ENCODE data around the gene ANGPTL2.
"Not testable (repeated sequence)": the region's sequence is repeated elsewhere in the genome, so short reads cannot be mapped to it uniquely, and the experiment has no call there.

Gene ANGPTL2

DNA sequence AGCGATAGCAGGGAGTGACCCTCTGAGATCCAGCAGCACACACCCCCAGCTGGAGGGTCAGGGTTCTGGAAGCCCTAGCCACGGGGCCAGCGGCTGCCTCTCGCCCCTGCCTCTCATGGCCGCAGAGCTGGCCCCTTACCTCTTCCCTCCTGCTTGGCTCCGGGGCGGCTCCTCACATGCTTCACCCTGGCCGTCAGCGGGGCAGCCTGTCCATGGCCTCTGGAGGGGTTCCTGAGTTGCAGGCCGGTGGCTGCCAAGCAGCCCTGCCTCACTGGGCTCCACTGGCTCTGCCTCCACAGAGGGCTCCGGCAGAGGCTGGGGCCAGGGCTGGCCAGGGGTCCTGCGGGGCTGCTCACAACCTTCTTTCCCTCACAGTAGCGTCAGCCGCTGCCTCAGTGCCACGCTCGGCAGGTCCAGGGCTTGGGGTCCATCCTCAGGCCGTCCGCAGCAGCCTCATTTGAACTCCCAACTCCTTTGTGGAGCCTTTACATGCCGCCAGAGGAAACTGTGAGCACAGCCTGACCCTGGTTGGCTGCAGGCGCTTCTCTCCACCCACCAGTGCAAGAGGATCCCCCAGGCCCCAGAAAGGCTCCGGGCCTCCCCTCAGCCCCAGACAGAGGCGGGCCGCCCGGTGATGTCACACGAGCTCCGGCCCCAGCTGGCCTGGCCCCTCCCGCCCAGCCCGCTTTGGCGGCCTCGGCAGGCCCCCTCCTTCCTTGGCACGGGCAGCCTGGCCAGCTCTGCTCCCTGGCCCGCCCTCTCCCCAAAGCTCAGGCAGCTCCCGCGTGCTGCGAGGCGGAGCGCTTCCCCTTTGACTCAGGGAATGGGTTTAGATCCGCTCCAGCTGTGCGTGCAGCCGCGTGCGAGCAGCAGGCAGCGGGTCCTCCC lies at the start of gene ANGPTL2:
ANGPTL2 (minus strand) TSS at position 460 of the 888 bp plus-strand sequence. CDS start 13,904 bp downstream, outside the sequence.
- peak; percentile 43 for DNase-seq

DNA sequence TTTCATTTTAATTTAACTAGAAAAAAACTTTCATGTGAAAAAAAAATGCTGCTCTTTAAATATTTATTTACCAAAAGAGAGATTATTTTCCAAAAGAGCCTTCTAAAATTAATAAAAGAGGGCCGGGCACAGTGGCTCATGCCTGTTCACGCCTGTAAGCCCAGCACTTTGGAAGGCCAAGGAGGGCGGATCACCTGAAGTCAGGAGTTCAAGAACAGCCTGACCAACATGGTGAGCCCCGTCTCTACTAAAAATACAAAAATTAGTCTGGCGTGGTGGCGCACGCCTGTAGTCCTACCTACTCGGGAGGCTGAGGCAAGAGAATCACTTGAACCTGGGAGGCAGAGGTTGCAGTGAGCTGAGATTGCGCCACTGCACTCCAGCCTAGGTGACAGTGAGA lies 48.9 kb upstream of the ANGPTL2 start:
- not testable (repeated sequence) for DNase-seq

DNA sequence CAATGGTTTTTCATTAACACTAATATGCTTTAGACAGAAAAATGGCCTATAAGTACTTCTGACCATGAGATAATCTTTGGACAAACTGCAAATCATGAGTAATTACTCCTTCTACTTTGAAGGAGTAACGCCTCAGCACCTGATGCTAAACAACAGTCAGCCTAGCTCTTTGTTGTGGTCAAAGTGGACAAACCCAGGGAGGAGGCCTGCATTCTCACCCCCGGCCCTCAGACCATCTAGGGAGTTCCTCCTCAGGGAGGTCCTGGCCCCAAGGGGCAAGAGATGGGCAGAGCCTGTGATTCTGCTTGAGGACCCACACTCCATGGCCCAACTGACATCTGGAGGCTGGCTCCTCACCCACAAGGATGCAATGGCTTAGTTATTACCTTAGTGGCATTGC lies 48.2 kb upstream of the ANGPTL2 start:
- DNase-seq = no peak

GRCh38 chr9:127170103-127170502 lies 47.7 kb upstream of the ANGPTL2 start:
- DNase-seq = no peak

DNA sequence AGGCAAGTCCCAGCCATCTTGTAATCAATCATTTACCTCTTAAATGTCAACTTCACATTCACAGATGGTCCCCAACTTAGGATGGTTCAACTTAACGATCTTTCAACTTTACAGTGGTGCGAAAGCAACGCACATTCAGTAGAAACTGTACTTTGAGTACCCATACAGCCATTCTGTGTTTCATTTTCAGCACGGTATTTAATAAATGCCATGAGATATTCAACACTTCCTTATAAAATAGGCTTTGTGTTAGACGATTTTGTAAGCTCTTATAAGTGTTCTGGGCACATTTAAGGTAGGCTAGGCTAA lies 47.1 kb upstream of the ANGPTL2 start:
- no peak for DNase-seq

GRCh38 chr9:127168756-127169574 lies 46.5 kb upstream of the ANGPTL2 start:
- no peak for DNase-seq

DNA sequence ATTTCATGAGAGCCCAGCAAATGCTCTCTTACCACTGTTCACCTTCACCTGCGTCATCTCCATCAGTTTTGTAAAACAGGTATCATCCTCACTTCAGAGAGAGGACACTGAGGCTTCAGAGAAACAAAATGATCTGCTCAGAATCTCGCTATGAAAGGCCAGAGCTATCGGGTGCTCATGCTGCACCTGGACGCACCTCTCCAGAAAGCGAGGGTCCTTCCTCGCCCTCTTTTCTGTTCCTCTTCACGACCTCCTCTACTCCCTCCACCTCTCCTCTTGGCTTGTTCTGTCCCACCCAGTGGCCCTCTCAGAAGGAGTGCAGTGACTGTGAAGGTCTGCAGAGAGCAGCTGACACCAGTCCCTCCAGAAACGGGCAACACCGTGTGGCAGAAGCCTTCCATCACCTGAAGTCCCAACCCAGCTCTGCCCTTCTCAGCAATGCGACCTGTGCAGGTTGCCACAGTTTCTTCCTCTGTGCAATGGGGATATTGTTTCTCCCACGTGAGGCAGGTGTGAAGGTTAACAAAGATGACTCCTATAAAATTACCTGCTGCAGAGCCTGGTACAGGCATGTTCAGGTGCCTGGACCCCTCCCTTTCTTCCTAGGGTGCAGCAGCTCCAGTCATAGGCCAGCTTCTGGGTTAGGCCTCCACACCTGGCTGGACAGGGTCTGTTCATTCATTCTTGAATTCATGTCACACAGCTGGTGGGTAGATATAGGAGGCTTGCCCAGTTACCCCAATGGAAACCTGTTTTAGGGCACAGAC lies 45.3 kb upstream of the ANGPTL2 start:
- DNase-seq = no peak

DNA sequence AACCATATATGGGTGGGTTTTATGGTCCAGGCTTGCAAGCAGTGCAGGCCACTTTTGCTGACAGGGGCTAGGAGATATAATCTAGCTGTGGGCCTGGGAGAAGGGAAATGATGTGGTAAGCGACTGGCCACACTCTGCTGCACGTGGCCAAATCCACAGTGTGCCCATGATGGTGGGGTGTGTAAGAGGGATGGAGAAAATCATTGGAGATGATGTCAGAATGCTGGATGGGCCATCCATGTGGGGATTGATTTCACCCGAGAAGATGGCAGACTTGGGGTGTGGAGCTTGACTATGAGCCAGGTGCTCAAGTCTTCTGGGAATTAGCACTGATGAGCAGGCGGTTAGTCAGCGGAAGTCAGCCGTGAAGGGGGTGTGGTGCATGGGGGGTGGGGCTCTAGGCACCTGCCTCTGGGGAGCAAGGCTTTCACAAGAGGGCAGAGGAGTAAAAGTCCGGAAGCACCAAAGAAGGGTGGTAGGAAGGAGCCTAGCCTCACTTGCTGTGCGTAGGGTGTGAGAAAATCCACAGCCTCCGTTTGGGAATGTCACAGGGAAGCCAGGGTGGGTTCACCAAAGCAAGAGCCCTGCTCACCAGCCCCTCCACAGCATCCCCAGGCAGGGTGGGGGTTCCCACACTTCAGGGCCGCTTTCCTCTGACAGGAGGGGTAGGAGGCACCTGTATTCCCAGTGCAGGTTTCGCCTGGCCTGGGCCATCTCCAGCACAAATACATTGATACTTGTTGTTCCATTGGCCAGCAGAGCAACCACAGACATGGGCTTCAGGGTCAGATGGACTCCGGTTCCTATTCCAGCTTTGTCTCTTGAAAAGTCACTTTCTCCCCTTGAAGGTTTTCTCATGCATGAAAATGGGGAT lies 44.5 kb upstream of the ANGPTL2 start:
- no peak for DNase-seq

GRCh38 chr9:127166111-127166510 lies 43.7 kb upstream of the ANGPTL2 start:
- no peak for DNase-seq

- DNase-seq = no peak
Measured at GRCh38 chr9:127165116-127165515, 42.7 kb upstream of the ANGPTL2 start.

- DNase-seq = no peak
Measured at GRCh38 chr9:127163409-127163808, 41.0 kb upstream of the ANGPTL2 start.

DNA sequence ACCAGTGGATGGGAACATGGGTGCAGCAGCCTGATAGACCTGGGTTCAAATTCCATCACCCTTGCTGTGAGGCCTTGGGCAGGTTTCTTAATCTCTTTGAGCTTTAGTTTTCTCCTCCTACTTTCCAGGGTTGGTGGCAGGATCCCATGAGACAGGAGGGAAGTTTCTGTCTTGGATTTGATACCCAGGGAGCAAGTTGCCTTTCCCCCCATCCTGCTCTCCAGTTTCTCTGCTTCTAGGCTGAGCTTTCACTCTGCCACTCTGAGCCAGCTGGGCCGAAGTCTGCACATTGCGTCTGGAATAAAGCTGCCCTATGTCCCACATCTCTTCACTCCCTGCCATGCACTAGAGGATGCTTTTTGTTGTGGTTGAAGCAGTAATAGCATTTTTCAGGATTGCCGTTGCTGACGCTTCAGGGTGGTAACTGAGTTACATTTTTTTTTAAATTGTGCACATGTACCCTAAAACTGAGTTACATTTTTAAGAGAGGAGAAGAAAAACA lies 40.5 kb upstream of the ANGPTL2 start:
- DNase-seq = no peak

GRCh38 chr9:127162046-127162863 lies 39.8 kb upstream of the ANGPTL2 start:
- DNase-seq = no peak

DNA sequence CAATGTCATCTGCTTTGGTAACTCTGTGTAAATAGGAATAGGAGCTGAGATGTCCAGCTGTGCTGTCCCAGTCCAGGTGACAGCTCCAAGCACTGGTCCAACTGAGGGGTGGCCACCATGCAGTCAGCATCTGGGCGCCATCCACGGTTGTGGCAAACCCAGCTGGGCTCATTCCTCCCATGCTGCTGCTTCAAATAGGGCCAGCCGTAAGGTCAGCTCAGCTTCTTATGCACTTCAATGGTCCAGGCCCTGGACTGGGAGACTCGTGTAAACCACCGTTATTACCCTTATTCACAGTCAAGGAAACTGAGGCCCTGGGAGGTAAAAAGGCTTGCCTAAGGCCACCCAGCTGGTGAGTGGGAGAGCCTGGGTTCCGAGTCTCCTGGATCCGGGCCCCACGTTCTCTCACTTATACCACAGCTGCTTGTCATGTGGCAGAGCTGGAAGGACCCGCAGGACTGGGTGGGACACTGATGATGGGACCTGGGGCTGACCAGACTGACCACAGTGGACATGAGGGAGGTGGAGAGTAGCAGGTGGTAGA lies 38.7 kb upstream of the ANGPTL2 start:
- no peak for DNase-seq

- no peak for DNase-seq
Measured at GRCh38 chr9:127159949-127160610, 37.6 kb upstream of the ANGPTL2 start.

DNA sequence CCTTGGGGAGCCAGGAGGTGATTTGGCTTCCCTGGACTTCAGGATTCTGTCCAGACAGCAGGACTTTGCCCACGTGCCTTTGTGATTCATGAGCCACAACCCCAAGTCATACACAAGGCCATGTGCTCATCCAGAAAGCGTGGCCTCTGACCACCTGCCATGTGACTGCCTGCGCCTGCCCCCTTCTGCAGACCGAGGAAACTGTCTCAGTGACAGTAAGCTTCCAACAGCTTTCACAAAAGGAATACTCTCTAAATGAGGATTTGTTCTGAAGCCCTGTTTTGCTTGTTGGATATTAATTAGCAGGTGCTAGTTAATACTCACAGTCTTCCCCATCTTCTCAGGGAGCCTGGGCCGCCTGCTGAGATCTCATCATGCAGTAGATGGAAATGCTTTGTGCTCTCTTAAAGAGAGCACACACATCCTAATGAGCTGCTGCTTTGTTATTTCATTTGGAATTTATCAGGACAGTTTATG lies 36.9 kb upstream of the ANGPTL2 start:
- DNase-seq = no peak

DNA sequence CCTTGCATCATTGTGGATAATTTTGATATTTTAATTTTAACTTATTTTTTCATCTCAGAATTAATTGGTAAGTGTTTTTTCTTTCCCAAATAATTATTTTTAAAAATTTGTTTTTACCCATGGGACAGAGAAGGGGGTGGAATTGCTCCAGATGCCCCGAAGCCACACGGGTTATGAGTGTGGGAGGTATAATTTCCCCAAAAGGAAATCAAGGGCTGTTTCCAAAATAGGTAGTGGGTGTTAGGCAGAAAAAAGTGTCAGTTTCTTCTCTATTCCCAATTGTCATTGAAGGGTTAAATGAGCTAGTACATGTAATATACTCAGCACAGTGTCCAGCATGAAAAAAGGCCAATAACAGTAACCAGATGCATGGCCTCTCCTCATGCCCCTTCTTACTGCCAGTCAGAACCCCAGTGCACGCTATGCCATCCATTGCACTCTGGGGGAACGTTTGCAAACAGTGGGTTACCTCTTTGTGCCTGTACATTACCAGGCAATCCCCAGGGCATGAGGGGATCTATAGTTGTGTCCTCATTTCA lies 36.4 kb upstream of the ANGPTL2 start:
- no peak for DNase-seq

- no peak for DNase-seq
Measured at GRCh38 chr9:127155314-127155960, 33.0 kb upstream of the ANGPTL2 start.
